Colonic mucosa (tissue), 4 donors: ENCODE measurements around the gene PTPRT. TPM values are rescaled to one million over a fixed set of nuclear protein-coding genes. Genes with fewer than 3 reads are reported as not detected.

Experiments used
- DNase-seq: peaks from one replicate; pipeline ENCODE4 v3.0.0-alpha.2; 2020
- H3K27ac ChIP-seq: fragments of 200-600 bp; one replicate; pipeline ENCODE4 v1.8.0; 2021
- H3K27me3 ChIP-seq: fragments of 200-600 bp; one replicate; pipeline ENCODE4 v1.8.0; 2021
- H3K36me3 ChIP-seq: fragments of 200-600 bp; one replicate; pipeline ENCODE4 v1.8.0; 2021
- H3K4me1 ChIP-seq: fragments of 200-600 bp; one replicate; pipeline ENCODE4 v1.8.0; 2021; ENCODE audit warnings: mild to moderate bottlenecking
- H3K4me3 ChIP-seq: fragments of 200-600 bp; one replicate; pipeline ENCODE4 v1.8.0; 2021
- H3K9ac ChIP-seq, 2 donors: one replicate each; pipeline ENCODE4 v1.7.0; 2013; ENCODE audit warnings: control low read depth in 2 of 2, low read depth in 2 of 2, low read length in 2 of 2
- H3K9me3 ChIP-seq: fragments of 200-600 bp; one replicate; pipeline ENCODE4 v1.8.0; 2021
- CTCF ChIP-seq: fragments of 200-600 bp; IDR thresholded peaks from one replicate; pipeline ENCODE4 v1.8.0; 2022; ENCODE audit warnings: antibody characterized with exemption, mild to moderate bottlenecking
- intact Hi-C: fragments of 100-400 bp; cut with DNase I; formaldehyde crosslinking; loops from one replicate; pipeline ENCODE4 v1.14.1; 2022
- total RNA-seq, 2 donors: library from RNA; stranded (reverse); fragmentation: NEBNext Ultra II Directional in 1 of 2; extraction: Animal tissue kit (Norgen Biotek cat#: 25700) in 1 of 2; gene quantifications; one replicate each; pipeline ENCODE4 v1.2.1, GENCODE V29; 2021
- donor health status: healthy.
- donor health status: DM: no; HTN: no; CAD: no.
- donor health status: DM: no; HTN: no; CAD: no.

The PTPRT gene
- total RNA-seq, 2 donors from 2014 or later, result 0.11 to 0.12 TPM

GRCh38 chr20:42093542-42094440 lies 1095.9 kb downstream of the PTPRT start:
- no peaks in the 10 kb centered on the region for H3K36me3 ChIP-seq
- intact Hi-C loops, result no loop called here
- no peaks in the 10 kb centered on the region for H3K4me1 ChIP-seq
- TF ChIP-seq CTCF, result no peak
- no peak overlapping the region for H3K27ac ChIP-seq
- no peak overlapping the region for H3K9ac ChIP-seq
- H3K27me3 ChIP-seq, result no peaks in the 10 kb centered on the region
- DNase-seq, result no peak
- no peak overlapping the region for H3K4me3 ChIP-seq
- H3K9me3 ChIP-seq, result no peaks in the 10 kb centered on the region

- no peak for DNase-seq
- H3K27ac ChIP-seq, result no peak overlapping the region
- no peaks in the 10 kb centered on the region for H3K4me1 ChIP-seq
- H3K36me3 ChIP-seq, result no peaks in the 10 kb centered on the region
- no peaks in the 10 kb centered on the region for H3K27me3 ChIP-seq
- intact Hi-C loops, result no loop called here
- H3K9me3 ChIP-seq, result no peaks in the 10 kb centered on the region
- no peak overlapping the region for H3K9ac ChIP-seq
- TF ChIP-seq CTCF, result no peak
- H3K4me3 ChIP-seq, result no peak overlapping the region
Measured at GRCh38 chr20:42093041-42093440, 1096.7 kb downstream of the PTPRT start.

- H3K4me3 ChIP-seq, result no peak overlapping the region
- intact Hi-C loops, result no loop called here
- H3K9ac ChIP-seq, result no peak overlapping the region
- no peak for TF ChIP-seq CTCF
- DNase-seq, result no peak
- no peaks in the 10 kb centered on the region for H3K36me3 ChIP-seq
- H3K4me1 ChIP-seq, result no peaks in the 10 kb centered on the region
- H3K27ac ChIP-seq, result no peak overlapping the region
- no peaks in the 10 kb centered on the region for H3K9me3 ChIP-seq
- H3K27me3 ChIP-seq, result no peaks in the 10 kb centered on the region
Measured at GRCh38 chr20:42085366-42085765, 1104.3 kb downstream of the PTPRT start.

- no peak for DNase-seq
- no peak for TF ChIP-seq CTCF
- no peaks in the 10 kb centered on the region for H3K9me3 ChIP-seq
Measured at GRCh38 chr20:42083280-42083679, 1106.4 kb downstream of the PTPRT start.

GRCh38 chr20:42082611-42083010 lies 1107.1 kb downstream of the PTPRT start:
- Histone ChIP-seq H3K27me3 (no peaks in the 10 kb centered on the region), H3K4me3 (no peak overlapping the region), H3K9me3 (no peaks in the 10 kb centered on the region), H3K27ac (no peak overlapping the region), H3K9ac (no peak overlapping the region), H3K4me1 (no peaks in the 10 kb centered on the region), H3K36me3 (no peaks in the 10 kb centered on the region)
- intact Hi-C loops, result no loop called here
- TF ChIP-seq CTCF, result no peak
- peak; percentile 31 for DNase-seq

More at GRCh38 chr20:42083280-42083679, 1106.4 kb downstream of the PTPRT start:
- H3K9ac ChIP-seq, result no peak overlapping the region
- no peaks in the 10 kb centered on the region for H3K27me3 ChIP-seq
- no peak overlapping the region for H3K4me3 ChIP-seq
- no peaks in the 10 kb centered on the region for H3K4me1 ChIP-seq
- H3K27ac ChIP-seq, result no peak overlapping the region
- intact Hi-C loops, result no loop called here
- no peaks in the 10 kb centered on the region for H3K36me3 ChIP-seq
